GM12875 (cell line): Measurements from ENCODE around the gene AMY2B.
"Not testable (repeated sequence)": the region's sequence is repeated elsewhere in the genome, so short reads cannot be mapped to it uniquely, and the experiment has no call there.

Source experiments
- H3K4me3 ChIP-seq: one replicate; pipeline ENCODE4 v1.5.1; 2011; ENCODE audit warnings: low read depth, low read length, control low read depth
- TF ChIP-seq, protein P1 (sequence below): IDR thresholded peaks from 2 replicates; pipeline ENCODE4 v1.5.1; 2011; ENCODE audit warnings: low read depth, mild to moderate bottlenecking, control low read depth, inconsistent platforms, low read length, moderate library complexity, borderline replicate concordance; ENCODE audit not compliant: insufficient read depth

The AMY2B gene

DNA sequence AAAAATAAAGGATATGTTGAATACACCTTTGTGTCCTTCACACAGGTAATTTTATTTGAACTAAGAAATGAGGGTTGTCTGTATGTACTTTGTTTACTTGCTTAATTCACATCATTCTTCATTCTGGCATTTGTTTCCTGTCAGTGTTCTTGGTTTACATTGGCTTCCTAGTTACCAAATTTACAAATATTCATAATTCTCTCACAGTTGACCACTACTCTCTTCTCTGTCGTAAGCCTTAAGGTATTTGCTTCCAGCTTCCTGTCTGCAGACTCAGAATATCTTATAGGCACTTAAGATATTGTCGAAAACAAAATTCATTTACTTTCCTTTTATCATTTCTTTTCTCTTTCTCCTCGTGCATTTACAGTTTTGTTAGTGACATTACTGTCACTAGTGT, 30.0 kb upstream of the AMY2B start:
- TF ChIP-seq, protein P1, sequence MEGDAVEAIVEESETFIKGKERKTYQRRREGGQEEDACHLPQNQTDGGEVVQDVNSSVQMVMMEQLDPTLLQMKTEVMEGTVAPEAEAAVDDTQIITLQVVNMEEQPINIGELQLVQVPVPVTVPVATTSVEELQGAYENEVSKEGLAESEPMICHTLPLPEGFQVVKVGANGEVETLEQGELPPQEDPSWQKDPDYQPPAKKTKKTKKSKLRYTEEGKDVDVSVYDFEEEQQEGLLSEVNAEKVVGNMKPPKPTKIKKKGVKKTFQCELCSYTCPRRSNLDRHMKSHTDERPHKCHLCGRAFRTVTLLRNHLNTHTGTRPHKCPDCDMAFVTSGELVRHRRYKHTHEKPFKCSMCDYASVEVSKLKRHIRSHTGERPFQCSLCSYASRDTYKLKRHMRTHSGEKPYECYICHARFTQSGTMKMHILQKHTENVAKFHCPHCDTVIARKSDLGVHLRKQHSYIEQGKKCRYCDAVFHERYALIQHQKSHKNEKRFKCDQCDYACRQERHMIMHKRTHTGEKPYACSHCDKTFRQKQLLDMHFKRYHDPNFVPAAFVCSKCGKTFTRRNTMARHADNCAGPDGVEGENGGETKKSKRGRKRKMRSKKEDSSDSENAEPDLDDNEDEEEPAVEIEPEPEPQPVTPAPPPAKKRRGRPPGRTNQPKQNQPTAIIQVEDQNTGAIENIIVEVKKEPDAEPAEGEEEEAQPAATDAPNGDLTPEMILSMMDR: no peak
- H3K4me3 ChIP-seq: no peak overlapping the region

DNA sequence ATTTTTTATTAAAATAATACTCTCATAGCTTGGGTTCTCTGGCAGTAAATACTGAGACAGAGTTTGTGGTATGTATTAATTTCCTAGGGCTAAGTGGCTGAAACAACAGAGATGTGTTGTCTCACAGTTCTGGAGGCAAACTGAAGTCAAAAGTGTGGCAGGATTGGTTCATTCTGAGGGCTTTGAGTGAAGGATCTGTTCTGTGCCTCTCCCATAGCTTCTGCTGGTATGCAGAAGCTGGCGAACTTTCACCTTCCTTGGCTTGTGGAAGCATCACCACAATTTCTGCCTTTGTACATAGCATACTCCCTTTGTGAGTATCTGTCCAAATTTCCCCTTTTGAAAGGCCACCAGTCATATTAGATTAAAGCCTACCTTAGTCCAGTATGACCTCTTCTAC, 24.9 kb upstream of the AMY2B start:
- TF ChIP-seq, protein P1: no peak
- H3K4me3 ChIP-seq: no peak overlapping the region

DNA sequence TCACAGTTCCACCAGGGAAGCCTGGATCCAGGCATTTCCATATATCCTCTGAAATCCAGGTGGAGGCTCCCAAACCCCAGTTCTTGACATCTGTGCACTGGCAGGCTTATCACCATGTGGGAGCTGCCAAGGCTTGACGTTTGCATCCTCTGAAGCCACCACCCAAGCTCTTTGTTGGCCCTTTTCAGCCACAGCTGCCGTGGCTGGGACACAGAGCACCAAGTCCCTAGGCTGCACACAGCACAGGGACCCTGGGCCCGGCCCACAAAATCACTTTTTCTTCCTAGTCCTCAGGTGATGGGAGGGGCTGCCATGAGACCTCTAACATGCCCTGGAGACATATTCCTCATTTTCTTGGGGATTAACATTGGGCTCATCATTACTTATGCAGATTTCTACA, 23.5 kb upstream of the AMY2B start:
- H3K4me3 ChIP-seq: no peak overlapping the region
- TF ChIP-seq, protein P1: no peak

DNA sequence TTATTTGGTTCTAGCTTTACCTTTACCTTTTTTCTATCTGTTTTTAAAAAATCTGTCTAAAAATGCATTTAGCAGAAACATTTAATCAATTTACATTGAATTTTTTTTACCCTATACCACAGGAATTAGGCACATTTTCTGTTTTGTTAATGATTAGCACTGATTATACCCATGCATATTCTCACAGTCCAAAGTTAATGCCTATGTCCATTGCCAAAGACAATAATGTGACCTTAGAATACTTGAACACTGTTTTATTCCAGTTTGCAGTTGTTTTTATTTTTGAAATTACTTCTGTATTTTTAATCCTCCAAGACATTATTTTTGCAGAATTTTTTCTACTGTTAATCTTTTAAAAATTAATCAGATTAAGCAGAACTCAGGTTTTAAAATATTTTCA, 11.0 kb upstream of the AMY2B start:
- TF ChIP-seq, protein P1: no peak
- no peak overlapping the region for H3K4me3 ChIP-seq

DNA sequence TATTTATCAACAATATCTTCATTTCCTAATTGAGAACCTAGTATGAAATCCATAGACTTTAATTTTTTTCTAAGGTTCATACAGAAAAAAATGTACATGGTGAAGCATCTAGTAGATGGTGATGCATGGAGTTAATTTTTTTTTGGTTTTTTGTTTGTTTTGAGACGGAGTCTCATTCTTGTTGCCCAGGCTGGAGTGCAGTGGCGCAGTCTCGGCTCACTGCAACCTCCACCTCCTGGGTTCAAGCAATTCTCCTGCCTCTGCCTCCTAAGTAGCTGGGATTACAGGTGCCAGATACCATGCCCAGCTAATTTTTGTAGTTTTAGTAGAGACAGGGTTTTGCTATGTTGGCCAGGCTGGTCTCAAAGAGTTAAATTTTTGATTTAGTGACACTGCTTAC, 10.3 kb upstream of the AMY2B start:
- H3K4me3 ChIP-seq: not testable (repeated sequence)

DNA sequence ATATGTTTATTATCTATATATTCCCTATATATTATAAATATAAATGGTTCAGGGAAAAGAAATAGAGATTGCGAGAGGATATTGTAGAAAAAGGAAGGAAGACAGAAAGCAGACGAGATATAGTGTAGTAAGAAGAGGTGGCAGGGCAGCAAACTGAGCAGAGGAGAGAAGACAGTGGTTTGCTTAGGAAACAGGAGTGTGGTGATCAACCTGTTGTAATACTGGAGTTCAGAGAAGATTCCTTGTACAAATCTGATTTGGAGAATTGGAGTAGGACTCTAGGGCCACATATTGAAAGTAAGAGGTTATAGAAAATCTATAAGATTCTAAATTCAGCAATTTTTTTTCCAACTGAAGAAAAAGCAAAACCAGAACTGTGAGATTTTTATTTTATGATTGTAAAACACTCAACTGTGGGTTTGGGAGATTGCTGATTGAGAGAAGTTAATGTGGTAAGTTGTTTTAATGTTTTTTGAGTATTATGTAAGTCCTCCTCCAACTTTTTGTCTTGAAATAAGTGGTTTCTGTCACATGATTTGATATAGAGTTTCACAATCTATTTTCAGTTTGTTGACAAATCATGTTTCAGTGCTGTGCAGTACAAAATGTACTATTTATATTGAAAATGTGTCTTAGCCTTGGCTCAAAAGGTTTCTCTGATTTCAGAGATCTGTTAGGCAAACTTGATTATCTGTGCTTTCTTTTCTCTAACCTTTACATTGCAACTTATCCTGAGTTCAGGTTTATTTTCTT, 9.6 kb upstream of the AMY2B start:
- TF ChIP-seq, protein P1: no peak
- H3K4me3 ChIP-seq: no peak overlapping the region

DNA sequence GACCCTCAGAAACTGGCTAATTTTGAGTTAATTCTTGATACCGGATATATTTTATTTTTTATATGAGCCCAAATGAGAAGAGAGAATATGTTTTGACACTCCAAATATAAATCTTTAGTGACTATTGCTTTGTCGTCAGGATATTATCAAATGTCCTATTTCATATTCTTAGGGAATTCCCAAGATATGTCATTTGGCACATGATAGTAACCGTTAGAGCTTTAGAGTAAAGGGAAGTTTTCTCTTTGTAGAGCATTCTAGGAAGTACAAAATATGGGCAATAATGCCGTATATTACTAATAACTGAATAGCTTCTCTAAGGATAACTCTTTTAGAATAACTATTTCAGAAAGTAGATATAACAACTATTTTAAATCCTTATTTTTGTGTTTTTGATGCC, 8.3 kb upstream of the AMY2B start:
- no peak overlapping the region for H3K4me3 ChIP-seq
- TF ChIP-seq, protein P1: no peak
